Brain microvascular endothelial cell (primary cell): ENCODE results near the gene SUN5.
"Not testable (repeated sequence)": the region's sequence is repeated elsewhere in the genome, so short reads cannot be mapped to it uniquely, and the experiment has no call there.

Experiments
- DNase-seq: peaks from one replicate; pipeline ENCODE4 v3.0.0-alpha.2; 2020
- H3K27ac ChIP-seq: fragments of 250-450 bp; sonication (Bioruptor Pico); 2 replicates; pipeline ENCODE4 v1.5.1; 2020; ENCODE audit warnings: mild to moderate bottlenecking, moderate library complexity
- H3K27me3 ChIP-seq: fragments of 250-450 bp; sonication (Bioruptor Pico); replicated peaks from 2 replicates; pipeline ENCODE4 v1.5.1; 2020; ENCODE audit warnings: mild to moderate bottlenecking
- H3K36me3 ChIP-seq: fragments of 250-450 bp; sonication (Bioruptor Pico); replicated peaks from 2 replicates; pipeline ENCODE4 v1.5.1; 2020; ENCODE audit warnings: mild to moderate bottlenecking
- H3K4me3 ChIP-seq: 2 replicates; pipeline ENCODE4 v1.5.1; 2011; ENCODE audit warnings: low read depth, mild to moderate bottlenecking, control low read depth, low read length, moderate library complexity
- CTCF ChIP-seq: IDR thresholded peaks from 2 replicates; pipeline ENCODE4 v1.5.1; 2011; ENCODE audit warnings: low read depth, mild to moderate bottlenecking, moderate library complexity, low read length, control low read depth, inconsistent platforms; ENCODE audit errors: missing control alignments
- in situ Hi-C: cut with HindIII; loops from 2 replicates; pipeline ENCODE4 v1.10.0; 2017; ENCODE audit warnings: low sequenced_read_pairs, low pct_ligation_motif_present

SUN5 gene

DNA sequence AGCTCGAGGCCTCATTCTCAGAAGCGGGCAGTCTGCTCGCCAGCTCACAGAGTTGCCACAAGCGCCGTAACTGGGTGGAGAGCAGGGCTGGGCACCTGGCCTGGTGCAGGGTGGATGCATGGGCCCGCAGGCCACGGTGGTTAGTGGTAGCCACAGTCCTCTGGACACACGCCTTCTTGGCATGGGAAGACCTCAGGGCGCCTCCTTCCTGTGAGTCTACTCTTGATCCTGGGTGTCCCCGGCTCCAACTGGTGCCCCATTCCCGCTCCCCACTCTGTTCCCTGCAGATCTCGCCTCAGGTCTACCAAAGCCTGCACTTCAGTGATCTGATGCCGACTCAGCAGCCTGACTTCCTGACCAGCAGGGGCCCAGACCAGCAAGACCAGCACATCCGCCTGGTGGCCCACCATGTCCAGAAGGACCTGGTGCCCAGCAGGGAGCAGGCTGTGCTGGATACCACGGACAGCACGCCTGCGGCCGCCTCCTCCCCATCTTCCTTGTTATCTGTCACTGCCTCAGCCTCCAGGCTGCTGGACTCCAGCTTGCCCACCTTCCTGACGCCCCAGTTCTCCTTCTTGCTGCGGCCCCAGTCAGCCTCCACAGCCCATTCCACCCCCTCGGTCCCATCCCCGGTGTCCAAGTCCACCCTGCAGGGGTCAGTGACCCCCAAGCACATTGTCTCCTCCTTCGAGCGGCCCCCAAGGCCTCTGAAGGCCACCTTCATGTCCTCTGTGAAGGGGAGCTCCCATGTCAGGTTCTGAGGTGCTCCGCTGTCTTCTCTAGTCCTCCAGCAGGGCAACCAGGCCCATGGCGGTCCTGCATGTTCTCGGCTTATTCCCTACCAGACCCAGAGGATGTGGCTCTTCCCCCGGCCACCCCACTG is 43.1 kb downstream of the SUN5 start:
- in situ Hi-C loops = no loop called here
- Histone ChIP-seq H3K4me3 (no peak overlapping the region), H3K27me3 (no peaks in the 10 kb centered on the region), H3K36me3 (no peaks in the 10 kb centered on the region), H3K27ac (no peak overlapping the region)
- no peak for DNase-seq
- TF ChIP-seq CTCF = no peak

- in situ Hi-C loops = no loop called here
- DNase-seq = no peak
- Histone ChIP-seq H3K36me3 (no peaks in the 10 kb centered on the region), H3K27me3 (no peaks in the 10 kb centered on the region), H3K4me3 (no peak overlapping the region), H3K27ac (no peak overlapping the region)
- no peak for TF ChIP-seq CTCF
Measured at GRCh38 chr20:32960222-32960518, 44.1 kb downstream of the SUN5 start.

- TF ChIP-seq CTCF = no peak
- in situ Hi-C loops = no loop called here
- H3K36me3 ChIP-seq = no peaks in the 10 kb centered on the region
- DNase-seq = no peak
- no peak overlapping the region for H3K27ac ChIP-seq
- H3K4me3 ChIP-seq = no peak overlapping the region
- H3K27me3 ChIP-seq = no peaks in the 10 kb centered on the region
Measured at GRCh38 chr20:32959351-32960221, 44.6 kb downstream of the SUN5 start.

DNA sequence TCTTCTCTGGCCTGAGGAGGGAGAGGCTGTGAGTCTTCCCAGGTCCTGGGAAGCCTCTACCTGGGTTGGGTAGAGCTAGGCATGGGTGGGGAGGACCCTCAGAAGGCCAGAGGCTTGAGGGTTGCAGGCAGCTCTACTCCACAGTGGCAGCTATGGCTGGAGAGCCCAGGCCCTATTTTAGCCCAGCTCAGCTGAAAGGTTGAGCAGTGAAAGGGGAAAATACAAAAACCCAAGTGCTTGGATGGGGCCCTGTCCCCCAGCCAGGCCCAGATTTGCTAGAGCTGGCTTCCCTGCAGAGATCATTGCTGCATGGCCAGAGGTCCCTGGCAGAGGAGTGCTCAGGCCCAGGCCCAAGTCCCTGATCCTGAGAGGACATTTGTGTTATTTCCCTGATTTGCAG is 45.7 kb downstream of the SUN5 start:
- no peak for TF ChIP-seq CTCF
- in situ Hi-C loops = no loop called here
- Histone ChIP-seq H3K27me3 (no peaks in the 10 kb centered on the region), H3K4me3 (no peak overlapping the region), H3K27ac (no peak overlapping the region), H3K36me3 (no peaks in the 10 kb centered on the region)
- DNase-seq = no peak

- in situ Hi-C loops = no loop called here
- Histone ChIP-seq H3K4me3 (no peak overlapping the region), H3K36me3 (no peaks in the 10 kb centered on the region), H3K27ac (no peak overlapping the region), H3K27me3 (no peaks in the 10 kb centered on the region)
- no peak for DNase-seq
- TF ChIP-seq CTCF = no peak
Measured at GRCh38 chr20:32957459-32957858, 46.8 kb downstream of the SUN5 start.

DNA sequence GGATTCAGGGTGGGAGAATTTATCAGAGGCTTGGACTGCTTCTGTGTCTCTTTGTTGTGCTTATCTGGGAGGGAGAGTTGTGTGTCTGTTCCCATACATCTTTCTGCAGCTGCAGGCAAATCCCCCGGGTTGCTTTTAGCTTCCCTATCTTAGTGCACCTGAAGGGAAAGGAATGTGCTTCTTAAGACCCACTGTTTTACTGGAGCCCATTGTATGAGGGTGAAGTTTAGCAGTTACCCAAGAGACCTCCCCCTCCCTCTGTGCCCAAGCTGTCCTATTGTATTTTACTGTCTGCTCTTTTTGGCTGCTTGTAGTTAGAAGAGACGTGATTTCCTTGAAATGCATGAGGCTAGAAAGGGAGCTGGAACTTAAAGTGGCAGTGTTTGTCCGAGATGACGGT is 53.7 kb downstream of the SUN5 start:
- DNase-seq, H3K27ac ChIP-seq, H3K36me3 ChIP-seq, in situ Hi-C loops, H3K4me3 ChIP-seq, H3K27me3 ChIP-seq: not testable (repeated sequence)
